PC-3 (cell line): ENCODE results near the gene TIRAP.

Experiments used
- EZH2 ChIP-seq: fragments of 300-600 bp; sonication (generic); IDR thresholded peaks from one replicate; pipeline ENCODE4 v1.6.1; 2017; ENCODE audit warnings: antibody characterized with exemption, mild to moderate bottlenecking, low read length; ENCODE audit not compliant: unreplicated experiment
- TF ChIP-seq, protein P1 (sequence below): fragments of 300-600 bp; sonication (generic); conservative IDR thresholded peaks from 2 replicates; pipeline ENCODE4 v1.5.1; 2017; ENCODE audit warnings: antibody characterized with exemption, low read depth, mild to moderate bottlenecking, low read length

DNA sequence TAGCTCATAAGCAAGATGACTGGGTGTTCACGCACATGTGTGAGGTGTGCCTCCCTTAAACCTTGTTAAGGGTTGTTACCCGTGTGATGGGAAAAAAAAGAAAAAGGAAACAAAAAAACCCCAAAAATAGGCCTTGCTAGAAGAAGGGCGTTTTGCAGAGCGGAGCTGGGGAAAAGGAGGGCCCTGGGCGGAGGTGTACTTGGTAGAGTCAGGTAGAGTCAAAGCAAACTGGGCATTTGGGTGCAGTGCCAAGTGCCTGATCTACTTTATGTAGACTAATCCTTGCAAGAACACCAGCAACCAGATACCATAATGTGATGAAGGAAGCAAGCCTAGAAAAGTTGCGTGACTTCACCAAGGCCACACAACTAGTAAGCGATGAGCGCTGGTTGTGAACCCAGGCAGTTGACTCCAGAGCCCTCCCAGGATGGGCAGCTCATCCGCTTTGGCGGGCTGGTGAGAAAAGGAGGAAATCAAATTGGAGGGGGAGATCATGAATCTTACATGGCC is 1.2 kb upstream of the TIRAP start:
- TF ChIP-seq, protein P1, sequence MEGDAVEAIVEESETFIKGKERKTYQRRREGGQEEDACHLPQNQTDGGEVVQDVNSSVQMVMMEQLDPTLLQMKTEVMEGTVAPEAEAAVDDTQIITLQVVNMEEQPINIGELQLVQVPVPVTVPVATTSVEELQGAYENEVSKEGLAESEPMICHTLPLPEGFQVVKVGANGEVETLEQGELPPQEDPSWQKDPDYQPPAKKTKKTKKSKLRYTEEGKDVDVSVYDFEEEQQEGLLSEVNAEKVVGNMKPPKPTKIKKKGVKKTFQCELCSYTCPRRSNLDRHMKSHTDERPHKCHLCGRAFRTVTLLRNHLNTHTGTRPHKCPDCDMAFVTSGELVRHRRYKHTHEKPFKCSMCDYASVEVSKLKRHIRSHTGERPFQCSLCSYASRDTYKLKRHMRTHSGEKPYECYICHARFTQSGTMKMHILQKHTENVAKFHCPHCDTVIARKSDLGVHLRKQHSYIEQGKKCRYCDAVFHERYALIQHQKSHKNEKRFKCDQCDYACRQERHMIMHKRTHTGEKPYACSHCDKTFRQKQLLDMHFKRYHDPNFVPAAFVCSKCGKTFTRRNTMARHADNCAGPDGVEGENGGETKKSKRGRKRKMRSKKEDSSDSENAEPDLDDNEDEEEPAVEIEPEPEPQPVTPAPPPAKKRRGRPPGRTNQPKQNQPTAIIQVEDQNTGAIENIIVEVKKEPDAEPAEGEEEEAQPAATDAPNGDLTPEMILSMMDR = no peak
- no peak for TF ChIP-seq EZH2
